ENCODE results near the gene PTPRE. TPM values are rescaled to one million over a fixed set of nuclear protein-coding genes. Genes with fewer than 3 reads are reported as not detected.

The PTPRE gene
- total and polyA plus RNA-seq, 10 of the 15 experiments (the other 5 are each of a cell fraction or from before 2014, with no cell fraction given), result 2.9 to 7.6 (median 5.8) TPM

DNA sequence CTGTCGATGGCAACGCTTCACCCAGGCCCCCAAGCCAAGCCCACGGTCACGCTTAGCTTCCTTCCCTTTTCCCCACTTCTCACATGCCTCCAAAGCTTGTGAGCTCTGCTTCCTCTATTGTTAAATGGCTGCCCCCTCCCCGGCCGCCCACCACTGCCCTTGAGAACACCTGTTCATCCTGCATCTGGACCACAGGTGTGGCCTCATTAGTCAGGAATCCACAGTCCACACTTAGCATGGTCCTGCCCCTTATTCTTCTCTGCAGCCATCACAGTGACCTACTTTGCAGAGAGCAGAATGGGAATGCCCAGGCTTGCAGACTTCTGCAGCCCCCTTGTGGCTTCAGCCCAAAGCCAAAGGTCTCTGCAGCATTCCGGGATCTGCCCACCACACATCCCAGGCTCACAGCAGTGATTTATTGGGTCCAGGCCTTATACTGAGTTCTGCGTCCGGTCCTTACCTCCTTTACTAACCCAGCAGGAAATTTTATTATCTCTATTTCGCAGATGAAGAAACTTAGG lies 66.9 kb downstream of the PTPRE start:
- Histone ChIP-seq H3K9me3 (replicated peaks; ENCODE audit: control insufficient read depth, insufficient read depth, low read length) (no peaks in the 10 kb centered on the region), H4K20me1 (ENCODE audit: control insufficient read depth, insufficient read depth) (no peaks in the 10 kb centered on the region), H3K36me3 (ENCODE audit: control insufficient read depth in 2 of 2, insufficient read depth in 2 of 2, low read length in 1 of 2) (no peaks in the 10 kb centered on the region), H3K4me1 (ENCODE audit: control insufficient read depth, insufficient read depth, low read length) (no peaks in the 10 kb centered on the region), H3K27ac (ENCODE audit: control insufficient read depth, insufficient read depth) (no peak overlapping the region), H3K9ac (ENCODE audit: control insufficient read depth, insufficient read depth, low read length) (no peak overlapping the region), H3K4me3 (no peak overlapping the region), H3K79me2 (ENCODE audit: control insufficient read depth, insufficient read depth, low read length) (no peaks in the 10 kb centered on the region), H3K27me3 (replicated peaks in 1 of 2; ENCODE audit: control insufficient read depth in 2 of 2, insufficient read depth in 2 of 2, low read length in 1 of 2) (peaks cover 0 to 2% of the 10 kb centered on the region in 2 experiments; a peak in 1 of 4 replicates), H3K4me2 (ENCODE audit: control insufficient read depth, insufficient read depth) (no peak overlapping the region), H2AFZ (ENCODE audit: control insufficient read depth, low read depth, low read length) (no peak overlapping the region)
- TF ChIP-seq SMAD1 (IDR thresholded peaks at IDR 0.05; ENCODE audit: low read depth, partially characterized antibody) (no peak), SMAD5 (IDR thresholded peaks at IDR 0.05; ENCODE audit: low read depth) (no peak), CHD1 (IDR thresholded peaks at IDR 0.05; ENCODE audit: low read depth, low read length) (no peak), JUNB (IDR thresholded peaks at IDR 0.05) (no peak)
- TF ChIP-seq, protein P1, sequence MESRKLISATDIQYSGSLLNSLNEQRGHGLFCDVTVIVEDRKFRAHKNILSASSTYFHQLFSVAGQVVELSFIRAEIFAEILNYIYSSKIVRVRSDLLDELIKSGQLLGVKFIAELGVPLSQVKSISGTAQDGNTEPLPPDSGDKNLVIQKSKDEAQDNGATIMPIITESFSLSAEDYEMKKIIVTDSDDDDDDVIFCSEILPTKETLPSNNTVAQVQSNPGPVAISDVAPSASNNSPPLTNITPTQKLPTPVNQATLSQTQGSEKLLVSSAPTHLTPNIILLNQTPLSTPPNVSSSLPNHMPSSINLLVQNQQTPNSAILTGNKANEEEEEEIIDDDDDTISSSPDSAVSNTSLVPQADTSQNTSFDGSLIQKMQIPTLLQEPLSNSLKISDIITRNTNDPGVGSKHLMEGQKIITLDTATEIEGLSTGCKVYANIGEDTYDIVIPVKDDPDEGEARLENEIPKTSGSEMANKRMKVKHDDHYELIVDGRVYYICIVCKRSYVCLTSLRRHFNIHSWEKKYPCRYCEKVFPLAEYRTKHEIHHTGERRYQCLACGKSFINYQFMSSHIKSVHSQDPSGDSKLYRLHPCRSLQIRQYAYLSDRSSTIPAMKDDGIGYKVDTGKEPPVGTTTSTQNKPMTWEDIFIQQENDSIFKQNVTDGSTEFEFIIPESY (IDR thresholded peaks at IDR 0.05), result no peak
- TF ChIP-seq, protein P2, sequence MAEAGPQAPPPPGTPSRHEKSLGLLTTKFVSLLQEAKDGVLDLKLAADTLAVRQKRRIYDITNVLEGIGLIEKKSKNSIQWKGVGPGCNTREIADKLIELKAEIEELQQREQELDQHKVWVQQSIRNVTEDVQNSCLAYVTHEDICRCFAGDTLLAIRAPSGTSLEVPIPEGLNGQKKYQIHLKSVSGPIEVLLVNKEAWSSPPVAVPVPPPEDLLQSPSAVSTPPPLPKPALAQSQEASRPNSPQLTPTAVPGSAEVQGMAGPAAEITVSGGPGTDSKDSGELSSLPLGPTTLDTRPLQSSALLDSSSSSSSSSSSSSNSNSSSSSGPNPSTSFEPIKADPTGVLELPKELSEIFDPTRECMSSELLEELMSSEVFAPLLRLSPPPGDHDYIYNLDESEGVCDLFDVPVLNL (IDR thresholded peaks at IDR 0.05; ENCODE audit: low read depth, low read length), result no peak
- ATAC-seq (no peak), FAIRE-seq (no peak), DNase-seq (ENCODE audit: low read depth, low spot score) (no peak)
- in situ Hi-C loops (cut with MboI) (no loop called here), intact Hi-C loops (cut with micrococcal nuclease; ENCODE audit: unreplicated experiment) (no loop called here)
- ChIA-PET RAD21 (ENCODE audit: unreplicated experiment) (no interaction called here), SMC1A (ENCODE audit: uncharacterized antibody, unreplicated experiment) (no interaction called here), POLR2A (no interaction called here), CTCF (interaction anchor here (1.3 kb wide), 1 partner anchor 36 kb away, joined by 4 read pairs; no protein-coding TSS in a partner anchor)
- WGBS (ENCODE audit: insufficient coverage, insufficient replicate concordance, low lambda C conversion rate, missing lambda C conversion rate), result 18% methylated on average over 10 of the region's 10 CpGs
- BruUV-seq (replicated peaks), result no TSS peak
